SU-DHL-6 (cell line): ENCODE results near the gene RBPMS2.

ENCODE experiments used
- EZH2phosphoT487 ChIP-seq: fragments of 200-600 bp; sonication (generic), shearing (Covaris generic); conservative IDR thresholded peaks from 2 replicates; pipeline ENCODE4 v1.6.1; 2018; ENCODE audit warnings: mild to moderate bottlenecking, antibody characterized with exemption, low read length, moderate library complexity, mixed read lengths
- TF ChIP-seq, protein P1 (sequence below): fragments of 200-600 bp; sonication (generic); IDR thresholded peaks from one replicate; pipeline ENCODE4 v1.5.1; 2017; ENCODE audit warnings: antibody characterized with exemption, mild to moderate bottlenecking, low read length, moderate library complexity; ENCODE audit not compliant: insufficient read depth, poor library complexity, severe bottlenecking

DNA sequence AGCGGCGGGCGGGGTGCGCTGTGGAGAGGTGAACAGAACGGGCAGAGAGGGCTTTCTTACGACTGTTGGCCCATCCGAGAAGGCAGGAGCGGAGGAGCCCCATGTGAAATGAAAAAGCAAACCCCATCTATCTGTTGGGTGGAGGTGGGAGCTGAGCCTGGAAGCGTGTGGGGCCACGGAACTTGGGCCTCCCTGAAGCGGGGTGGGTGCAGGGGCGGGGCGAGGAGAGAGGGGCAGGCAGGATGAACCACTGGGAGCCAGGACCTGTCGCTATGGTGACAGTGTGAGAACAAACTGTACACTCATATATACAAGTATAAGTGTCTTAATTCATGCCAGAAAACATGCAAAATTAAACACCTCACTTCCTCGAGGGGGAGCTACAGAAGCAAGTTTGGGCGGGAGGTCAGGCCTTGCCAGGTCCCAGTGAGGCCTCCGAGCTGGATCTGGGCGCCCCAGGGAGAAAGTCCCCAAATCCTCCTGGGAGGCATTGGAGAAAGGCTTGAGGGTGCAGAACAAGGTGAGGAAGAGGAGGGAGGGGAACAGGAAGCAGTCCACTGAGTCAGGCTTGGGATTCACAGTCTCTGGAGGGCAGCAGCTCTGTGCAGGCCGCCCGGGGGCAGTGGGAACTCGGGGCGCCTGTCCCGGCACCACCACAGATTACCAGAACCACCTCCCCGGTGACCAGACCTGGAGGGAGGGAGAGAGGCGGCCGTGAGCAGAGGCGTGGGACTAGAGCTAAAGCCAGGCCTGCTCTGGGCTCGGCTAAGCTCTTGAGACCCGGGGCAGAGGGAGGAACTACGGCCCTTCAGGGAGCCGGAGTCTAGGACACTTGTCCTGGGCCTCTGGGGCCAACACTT lies 34.8 kb downstream of the RBPMS2 start:
- TF ChIP-seq, protein P1, sequence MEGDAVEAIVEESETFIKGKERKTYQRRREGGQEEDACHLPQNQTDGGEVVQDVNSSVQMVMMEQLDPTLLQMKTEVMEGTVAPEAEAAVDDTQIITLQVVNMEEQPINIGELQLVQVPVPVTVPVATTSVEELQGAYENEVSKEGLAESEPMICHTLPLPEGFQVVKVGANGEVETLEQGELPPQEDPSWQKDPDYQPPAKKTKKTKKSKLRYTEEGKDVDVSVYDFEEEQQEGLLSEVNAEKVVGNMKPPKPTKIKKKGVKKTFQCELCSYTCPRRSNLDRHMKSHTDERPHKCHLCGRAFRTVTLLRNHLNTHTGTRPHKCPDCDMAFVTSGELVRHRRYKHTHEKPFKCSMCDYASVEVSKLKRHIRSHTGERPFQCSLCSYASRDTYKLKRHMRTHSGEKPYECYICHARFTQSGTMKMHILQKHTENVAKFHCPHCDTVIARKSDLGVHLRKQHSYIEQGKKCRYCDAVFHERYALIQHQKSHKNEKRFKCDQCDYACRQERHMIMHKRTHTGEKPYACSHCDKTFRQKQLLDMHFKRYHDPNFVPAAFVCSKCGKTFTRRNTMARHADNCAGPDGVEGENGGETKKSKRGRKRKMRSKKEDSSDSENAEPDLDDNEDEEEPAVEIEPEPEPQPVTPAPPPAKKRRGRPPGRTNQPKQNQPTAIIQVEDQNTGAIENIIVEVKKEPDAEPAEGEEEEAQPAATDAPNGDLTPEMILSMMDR, result peak; percentile 25
- no peak for TF ChIP-seq EZH2phosphoT487
